Breast epithelium (tissue), 3 donors: ENCODE data around the gene SCN10A.

Experiments used
- POLR2A ChIP-seq: fragments of 450-650 bp; IDR thresholded peaks from one replicate; pipeline ENCODE4 v1.6.1; 2016; ENCODE audit warnings: antibody characterized with exemption, mild to moderate bottlenecking, moderate library complexity
- POLR2AphosphoS5 ChIP-seq, 3 donors: sonication (generic); formaldehyde crosslinking; IDR thresholded peaks; one replicate each; pipeline ENCODE4 v1.6.1; 2017; ENCODE audit warnings: antibody characterized with exemption in 3 of 3
- TF ChIP-seq, protein P1 (sequence below), 3 donors: fragments of 450-650 bp; IDR thresholded peaks; one replicate each; pipeline ENCODE4 v1.5.1; 2016 to 2017; ENCODE audit warnings: antibody characterized with exemption in 3 of 3, mild to moderate bottlenecking in 3 of 3, moderate library complexity in 3 of 3

DNA sequence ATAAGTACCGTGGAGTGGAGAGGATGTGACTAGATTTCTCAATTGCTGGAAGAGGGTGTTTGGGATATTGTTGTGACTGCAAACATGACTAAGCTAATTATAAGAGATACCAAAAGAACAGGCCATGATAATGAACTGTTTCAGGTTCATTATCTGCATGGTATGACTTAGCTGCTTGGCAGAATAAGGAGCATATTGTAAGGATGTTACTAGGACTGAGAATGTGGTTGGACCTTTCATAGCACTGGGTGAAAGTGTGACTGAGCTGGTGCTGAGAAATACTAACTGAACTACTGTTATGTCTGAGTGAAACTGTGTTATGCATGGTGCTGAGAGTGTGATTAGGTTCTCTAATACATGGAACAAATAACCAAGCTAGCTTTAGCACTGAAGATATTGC, 11.0 kb downstream of the SCN10A start:
- TF ChIP-seq, protein P1, sequence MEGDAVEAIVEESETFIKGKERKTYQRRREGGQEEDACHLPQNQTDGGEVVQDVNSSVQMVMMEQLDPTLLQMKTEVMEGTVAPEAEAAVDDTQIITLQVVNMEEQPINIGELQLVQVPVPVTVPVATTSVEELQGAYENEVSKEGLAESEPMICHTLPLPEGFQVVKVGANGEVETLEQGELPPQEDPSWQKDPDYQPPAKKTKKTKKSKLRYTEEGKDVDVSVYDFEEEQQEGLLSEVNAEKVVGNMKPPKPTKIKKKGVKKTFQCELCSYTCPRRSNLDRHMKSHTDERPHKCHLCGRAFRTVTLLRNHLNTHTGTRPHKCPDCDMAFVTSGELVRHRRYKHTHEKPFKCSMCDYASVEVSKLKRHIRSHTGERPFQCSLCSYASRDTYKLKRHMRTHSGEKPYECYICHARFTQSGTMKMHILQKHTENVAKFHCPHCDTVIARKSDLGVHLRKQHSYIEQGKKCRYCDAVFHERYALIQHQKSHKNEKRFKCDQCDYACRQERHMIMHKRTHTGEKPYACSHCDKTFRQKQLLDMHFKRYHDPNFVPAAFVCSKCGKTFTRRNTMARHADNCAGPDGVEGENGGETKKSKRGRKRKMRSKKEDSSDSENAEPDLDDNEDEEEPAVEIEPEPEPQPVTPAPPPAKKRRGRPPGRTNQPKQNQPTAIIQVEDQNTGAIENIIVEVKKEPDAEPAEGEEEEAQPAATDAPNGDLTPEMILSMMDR (IDR thresholded peaks at IDR 0.05), result no peak
- TF ChIP-seq POLR2A (no peak), POLR2AphosphoS5 (IDR thresholded peaks at IDR 0.05) (no peak)
